ENCODE measurements around the gene NXPE4.

Gene NXPE4

DNA sequence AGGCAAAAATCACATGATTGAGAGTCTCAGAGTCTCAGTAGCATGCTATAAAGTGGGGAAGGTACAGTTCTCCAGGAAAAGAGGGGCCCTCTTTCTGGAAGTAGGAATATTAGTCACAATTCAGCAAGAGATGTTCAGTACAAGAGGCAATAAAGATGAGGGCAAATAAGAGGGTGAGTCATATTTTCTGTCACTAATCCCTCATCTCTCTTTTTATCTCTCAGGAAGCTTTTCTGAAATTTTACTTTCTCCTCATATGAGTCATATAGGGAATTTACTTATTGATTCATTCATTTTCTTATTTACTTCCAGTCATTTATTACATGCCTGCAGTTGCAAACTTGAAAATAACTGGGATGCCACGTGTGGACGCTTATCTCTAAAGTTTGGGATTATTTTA lies 32.5 kb downstream of the NXPE4 start:
- no peak for DNase-seq

DNA sequence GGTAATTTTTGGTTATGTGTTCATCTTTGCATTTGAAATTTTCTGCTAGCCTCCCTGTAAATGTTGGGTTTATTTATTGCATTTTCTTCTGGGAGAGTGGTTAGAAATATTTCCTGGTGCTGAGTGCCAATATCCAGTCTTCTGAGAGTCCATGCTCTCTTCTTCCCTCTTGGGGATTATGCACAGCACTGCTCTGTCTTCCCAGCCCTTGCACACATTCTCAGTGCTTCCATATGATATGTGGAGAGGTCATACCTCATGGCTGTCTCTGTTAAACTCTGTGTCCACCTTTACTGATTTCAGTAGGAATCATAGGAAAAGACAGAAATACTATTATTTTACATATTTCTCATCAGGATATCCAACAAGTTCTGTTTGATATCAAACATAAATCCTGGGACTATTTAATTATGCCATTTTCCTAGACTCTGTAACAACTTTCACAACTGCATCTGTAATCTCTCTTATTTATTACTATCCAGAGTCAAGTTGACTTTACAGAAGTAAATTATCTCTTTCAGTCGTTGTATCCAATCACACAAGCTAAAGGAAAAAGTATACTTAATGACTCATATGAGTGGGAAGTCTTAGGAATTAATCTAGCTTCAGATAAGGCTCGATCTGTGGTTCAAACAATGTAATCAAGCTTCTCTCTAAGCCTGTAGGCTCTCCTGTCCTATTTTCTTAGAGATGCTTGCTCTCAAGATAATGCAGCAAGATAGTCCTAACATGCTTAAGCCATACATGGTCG lies 33.2 kb downstream of the NXPE4 start:
- no CpG with 5 or more reads among the region's 3 CpGs for WGBS (ENCODE audit: extremely low coverage, insufficient coverage, low lambda C conversion rate)
- no peak overlapping the region for H2BK120ac ChIP-seq (ENCODE audit: low read depth, low read length)
- no peak overlapping the region for H4K8ac ChIP-seq (ENCODE audit: low read depth, low read length)
- no peak overlapping the region for H2AK5ac ChIP-seq (ENCODE audit: low read length)
- H4K5ac ChIP-seq (ENCODE audit: low read length): no peak overlapping the region
- no peaks in the 10 kb centered on the region for H3K36me3 ChIP-seq (ENCODE audit: control insufficient read depth, insufficient read depth, low read length)
- H3K23ac ChIP-seq (ENCODE audit: low read length): no peak overlapping the region
- H3K27me3 ChIP-seq (ENCODE audit: insufficient read depth, low read length, poor library complexity): no peaks in the 10 kb centered on the region
- H3K4me2 ChIP-seq (ENCODE audit: low read length): no peak overlapping the region
- H2BK5ac ChIP-seq (ENCODE audit: low read length): no peak overlapping the region
- no peak overlapping the region for H2BK15ac ChIP-seq (replicated peaks; ENCODE audit: low read depth)
- H3K18ac ChIP-seq (ENCODE audit: low read length): no peak overlapping the region
- H3K9ac ChIP-seq (ENCODE audit: low read length): no peak overlapping the region
- H3K27ac ChIP-seq (ENCODE audit: low read depth, low read length): no peak overlapping the region
- H3K4me3 ChIP-seq (ENCODE audit: low read length): no peak overlapping the region
- H3K4ac ChIP-seq (ENCODE audit: low read depth, low read length): no peak overlapping the region
- H3K56ac ChIP-seq (ENCODE audit: low read length): no peak overlapping the region
- H3K4me1 ChIP-seq (ENCODE audit: control insufficient read depth, low read depth, low read length): no peaks in the 10 kb centered on the region
- DNase-seq: peak; percentile 18
- H3K79me2 ChIP-seq (ENCODE audit: control insufficient read depth, insufficient read depth, low read length): no peaks in the 10 kb centered on the region
- no peaks in the 10 kb centered on the region for H3K79me1 ChIP-seq (ENCODE audit: low read length)

More for the DNA sequence above, 32.5 kb downstream of the NXPE4 start:
- Histone ChIP-seq H3K56ac (ENCODE audit: low read length) (no peak overlapping the region), H3K36me3 (ENCODE audit: control insufficient read depth, insufficient read depth, low read length) (no peaks in the 10 kb centered on the region), H3K79me1 (ENCODE audit: low read length) (no peaks in the 10 kb centered on the region), H3K79me2 (ENCODE audit: control insufficient read depth, insufficient read depth, low read length) (no peaks in the 10 kb centered on the region), H3K27me3 (ENCODE audit: insufficient read depth, low read length, poor library complexity) (no peaks in the 10 kb centered on the region), H3K23ac (ENCODE audit: low read length) (no peak overlapping the region), H3K18ac (ENCODE audit: low read length) (no peak overlapping the region), H3K4me1 (ENCODE audit: control insufficient read depth, low read depth, low read length) (no peaks in the 10 kb centered on the region), H3K4ac (ENCODE audit: low read depth, low read length) (no peak overlapping the region), H2BK5ac (ENCODE audit: low read length) (no peak overlapping the region), H3K4me2 (ENCODE audit: low read length) (no peak overlapping the region), H4K8ac (ENCODE audit: low read depth, low read length) (no peak overlapping the region), H3K9ac (ENCODE audit: low read length) (no peak overlapping the region), H3K4me3 (ENCODE audit: low read length) (no peak overlapping the region), H2BK15ac (replicated peaks; ENCODE audit: low read depth) (no peak overlapping the region), H2BK120ac (ENCODE audit: low read depth, low read length) (no peak overlapping the region), H3K27ac (ENCODE audit: low read depth, low read length) (no peak overlapping the region), H4K5ac (ENCODE audit: low read length) (no peak overlapping the region), H2AK5ac (ENCODE audit: low read length) (no peak overlapping the region)
- WGBS (ENCODE audit: extremely low coverage, insufficient coverage, low lambda C conversion rate): no CpG with 5 or more reads among the region's 2 CpGs

DNA sequence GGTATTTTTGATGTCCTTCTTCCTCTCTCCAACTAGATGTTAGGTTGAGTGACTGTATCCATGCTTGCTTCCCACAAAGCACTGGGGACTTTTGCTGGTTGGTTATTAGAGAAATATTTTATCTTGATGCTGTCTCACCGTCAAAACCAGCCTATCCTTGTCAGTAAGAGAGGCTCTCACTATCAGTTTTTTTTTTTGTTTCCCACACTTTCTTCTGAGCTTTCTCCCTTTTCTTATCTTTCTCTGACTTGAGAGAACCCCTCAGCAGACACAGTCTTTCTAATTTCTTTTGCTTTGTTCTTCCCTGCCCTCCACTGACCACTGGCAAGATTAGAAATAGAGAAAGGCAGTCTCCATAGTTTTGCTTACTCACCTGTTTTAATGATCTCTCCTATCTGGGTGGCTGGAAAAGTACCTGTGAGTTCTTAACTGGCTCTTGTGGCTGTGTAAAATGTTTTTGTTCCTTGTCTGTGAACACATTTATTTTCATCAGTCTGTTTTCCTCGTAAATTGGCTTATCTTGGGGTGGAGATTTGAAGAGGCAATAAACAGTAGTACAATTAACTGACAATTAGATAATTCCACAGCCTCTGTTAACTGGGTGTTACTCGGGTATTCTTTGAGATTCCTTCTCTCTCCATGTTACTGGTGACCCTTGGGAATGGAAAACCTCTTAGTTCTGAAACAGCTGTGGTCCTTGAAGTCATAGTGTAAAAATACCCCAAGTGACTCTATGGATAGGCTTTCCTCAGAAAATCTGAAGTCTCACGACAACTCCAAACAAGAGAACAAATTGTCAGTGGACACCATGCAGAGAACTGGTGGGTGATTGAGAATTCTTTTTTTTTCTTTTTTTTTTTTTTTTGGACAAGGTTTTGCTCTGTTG lies 35.9 kb downstream of the NXPE4 start, which contains the start of gene NXPE1:
Gene NXPE1, minus strand, starts transcription at position 457 of the 886 bp plus-strand sequence. CDS start 8,680 bp downstream, outside the sequence.
- WGBS (ENCODE audit: extremely low coverage, insufficient coverage, low lambda C conversion rate): no CpG with 5 or more reads among the region's 4 CpGs
- Histone ChIP-seq H4K5ac (ENCODE audit: low read length) (no peak within 1 kb of the TSS), H3K27ac (ENCODE audit: low read depth, low read length) (no peak within 1 kb of the TSS), H3K27me3 (ENCODE audit: insufficient read depth, low read length, poor library complexity) (no peaks in the 10 kb centered on the region), H4K8ac (ENCODE audit: low read depth, low read length) (no peak within 1 kb of the TSS), H3K56ac (ENCODE audit: low read length) (no peak within 1 kb of the TSS), H3K79me1 (ENCODE audit: low read length) (no peaks in the 10 kb centered on the region), H3K4me1 (ENCODE audit: control insufficient read depth, low read depth, low read length) (no peaks in the 10 kb centered on the region), H3K4me3 (ENCODE audit: low read length) (no peak within 1 kb of the TSS), H3K23ac (ENCODE audit: low read length) (no peak within 1 kb of the TSS), H2BK5ac (ENCODE audit: low read length) (no peak within 1 kb of the TSS), H3K79me2 (ENCODE audit: control insufficient read depth, insufficient read depth, low read length) (no peaks in the 10 kb centered on the region), H2AK5ac (ENCODE audit: low read length) (no peak within 1 kb of the TSS), H3K36me3 (ENCODE audit: control insufficient read depth, insufficient read depth, low read length) (no peaks in the 10 kb centered on the region), H2BK120ac (ENCODE audit: low read depth, low read length) (no peak within 1 kb of the TSS), H3K9ac (ENCODE audit: low read length) (no peak within 1 kb of the TSS), H3K4me2 (ENCODE audit: low read length) (no peak within 1 kb of the TSS), H3K4ac (ENCODE audit: low read depth, low read length) (no peak within 1 kb of the TSS), H3K18ac (ENCODE audit: low read length) (no peak within 1 kb of the TSS), H2BK15ac (replicated peaks; ENCODE audit: low read depth) (no peak within 1 kb of the TSS)
- peak; percentile 53 for DNase-seq

DNA sequence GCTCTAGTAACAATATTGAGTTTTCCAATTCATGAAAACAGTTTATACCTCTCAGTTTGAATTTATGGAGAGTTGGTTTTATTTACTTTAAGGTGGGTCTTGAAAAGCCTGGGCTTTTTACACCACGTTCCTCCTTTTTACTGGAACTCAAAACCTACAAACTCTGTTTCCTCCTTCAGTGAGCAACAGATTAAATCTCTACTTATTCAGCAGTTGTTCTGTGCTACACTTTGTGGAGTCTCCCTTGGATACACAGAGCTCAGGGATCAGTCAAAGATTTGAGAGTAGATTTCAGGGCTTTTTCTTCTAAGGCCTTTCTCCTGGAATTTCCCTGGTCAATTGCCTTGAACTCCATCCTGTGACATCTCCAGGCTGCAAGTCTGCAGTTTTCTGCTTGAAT lies 39.5 kb downstream of the NXPE4 start:
- H3K56ac ChIP-seq (ENCODE audit: low read length): no peak overlapping the region
- no peak overlapping the region for H3K4ac ChIP-seq (ENCODE audit: low read depth, low read length)
- no peak overlapping the region for H2BK5ac ChIP-seq (ENCODE audit: low read length)
- H3K9ac ChIP-seq (ENCODE audit: low read length): no peak overlapping the region
- no peaks in the 10 kb centered on the region for H3K79me1 ChIP-seq (ENCODE audit: low read length)
- H3K4me2 ChIP-seq (ENCODE audit: low read length): no peak overlapping the region
- H2AK5ac ChIP-seq (ENCODE audit: low read length): no peak overlapping the region
- no peaks in the 10 kb centered on the region for H3K27me3 ChIP-seq (ENCODE audit: insufficient read depth, low read length, poor library complexity)
- H3K18ac ChIP-seq (ENCODE audit: low read length): no peak overlapping the region
- WGBS (ENCODE audit: extremely low coverage, insufficient coverage, low lambda C conversion rate): no CpG with 5 or more reads among the region's 1 CpG
- no peak for DNase-seq
- H3K27ac ChIP-seq (ENCODE audit: low read depth, low read length): no peak overlapping the region
- H4K8ac ChIP-seq (ENCODE audit: low read depth, low read length): no peak overlapping the region
- no peak overlapping the region for H2BK15ac ChIP-seq (replicated peaks; ENCODE audit: low read depth)
- H3K23ac ChIP-seq (ENCODE audit: low read length): no peak overlapping the region
- H4K5ac ChIP-seq (ENCODE audit: low read length): no peak overlapping the region
- no peak overlapping the region for H3K4me3 ChIP-seq (ENCODE audit: low read length)
- no peaks in the 10 kb centered on the region for H3K4me1 ChIP-seq (ENCODE audit: control insufficient read depth, low read depth, low read length)
- no peak overlapping the region for H2BK120ac ChIP-seq (ENCODE audit: low read depth, low read length)
- H3K36me3 ChIP-seq (ENCODE audit: control insufficient read depth, insufficient read depth, low read length): no peaks in the 10 kb centered on the region
- no peaks in the 10 kb centered on the region for H3K79me2 ChIP-seq (ENCODE audit: control insufficient read depth, insufficient read depth, low read length)

DNA sequence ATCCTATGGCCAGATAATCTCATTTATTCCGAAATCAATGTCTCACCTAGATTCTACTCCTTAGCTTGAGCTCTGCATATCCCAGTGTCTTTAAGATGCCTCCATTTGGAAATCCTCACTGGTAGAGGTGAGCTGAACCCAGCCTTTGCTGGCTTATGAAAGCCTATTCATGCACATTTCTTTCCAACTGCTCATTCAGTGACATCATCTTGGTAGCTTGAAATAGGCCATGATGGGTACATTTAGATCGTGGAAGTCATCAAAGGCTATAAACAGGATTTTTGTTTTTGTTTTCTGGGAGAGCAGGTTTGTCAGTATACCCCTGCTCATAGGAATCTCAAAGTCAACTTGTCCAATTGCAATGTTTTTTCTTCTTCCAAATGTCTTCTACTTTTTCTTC lies 41.9 kb downstream of the NXPE4 start:
- Histone ChIP-seq H3K4me3 (ENCODE audit: low read length) (no peak overlapping the region), H4K5ac (ENCODE audit: low read length) (no peak overlapping the region), H3K4me2 (ENCODE audit: low read length) (no peak overlapping the region), H3K4ac (ENCODE audit: low read depth, low read length) (no peak overlapping the region), H3K4me1 (ENCODE audit: control insufficient read depth, low read depth, low read length) (no peaks in the 10 kb centered on the region), H2AK5ac (ENCODE audit: low read length) (no peak overlapping the region), H3K56ac (ENCODE audit: low read length) (no peak overlapping the region), H4K8ac (ENCODE audit: low read depth, low read length) (no peak overlapping the region), H3K79me1 (ENCODE audit: low read length) (no peaks in the 10 kb centered on the region), H3K9ac (ENCODE audit: low read length) (no peak overlapping the region), H3K23ac (ENCODE audit: low read length) (no peak overlapping the region), H2BK5ac (ENCODE audit: low read length) (no peak overlapping the region), H3K27me3 (ENCODE audit: insufficient read depth, low read length, poor library complexity) (no peaks in the 10 kb centered on the region), H2BK15ac (replicated peaks; ENCODE audit: low read depth) (no peak overlapping the region), H3K18ac (ENCODE audit: low read length) (no peak overlapping the region), H3K36me3 (ENCODE audit: control insufficient read depth, insufficient read depth, low read length) (no peaks in the 10 kb centered on the region), H3K79me2 (ENCODE audit: control insufficient read depth, insufficient read depth, low read length) (no peaks in the 10 kb centered on the region), H3K27ac (ENCODE audit: low read depth, low read length) (no peak overlapping the region), H2BK120ac (ENCODE audit: low read depth, low read length) (no peak overlapping the region)
- no CpG with 5 or more reads among the region's 2 CpGs for WGBS (ENCODE audit: extremely low coverage, insufficient coverage, low lambda C conversion rate)
- no peak for DNase-seq

Data from mesendoderm (in vitro differentiated cells).